SK-N-MC (cell line): ENCODE results near the gene PARP15.

Source experiments
- EZH2 ChIP-seq: fragments of 200-600 bp; sonication (generic); IDR thresholded peaks from one replicate; pipeline ENCODE4 v1.6.1; 2017; ENCODE audit warnings: antibody characterized with exemption
- POLR2AphosphoS5 ChIP-seq: IDR thresholded peaks from 2 replicates; pipeline ENCODE4 v1.6.1; 2012; ENCODE audit warnings: mild to moderate bottlenecking, low read depth, low read length, borderline replicate concordance

DNA sequence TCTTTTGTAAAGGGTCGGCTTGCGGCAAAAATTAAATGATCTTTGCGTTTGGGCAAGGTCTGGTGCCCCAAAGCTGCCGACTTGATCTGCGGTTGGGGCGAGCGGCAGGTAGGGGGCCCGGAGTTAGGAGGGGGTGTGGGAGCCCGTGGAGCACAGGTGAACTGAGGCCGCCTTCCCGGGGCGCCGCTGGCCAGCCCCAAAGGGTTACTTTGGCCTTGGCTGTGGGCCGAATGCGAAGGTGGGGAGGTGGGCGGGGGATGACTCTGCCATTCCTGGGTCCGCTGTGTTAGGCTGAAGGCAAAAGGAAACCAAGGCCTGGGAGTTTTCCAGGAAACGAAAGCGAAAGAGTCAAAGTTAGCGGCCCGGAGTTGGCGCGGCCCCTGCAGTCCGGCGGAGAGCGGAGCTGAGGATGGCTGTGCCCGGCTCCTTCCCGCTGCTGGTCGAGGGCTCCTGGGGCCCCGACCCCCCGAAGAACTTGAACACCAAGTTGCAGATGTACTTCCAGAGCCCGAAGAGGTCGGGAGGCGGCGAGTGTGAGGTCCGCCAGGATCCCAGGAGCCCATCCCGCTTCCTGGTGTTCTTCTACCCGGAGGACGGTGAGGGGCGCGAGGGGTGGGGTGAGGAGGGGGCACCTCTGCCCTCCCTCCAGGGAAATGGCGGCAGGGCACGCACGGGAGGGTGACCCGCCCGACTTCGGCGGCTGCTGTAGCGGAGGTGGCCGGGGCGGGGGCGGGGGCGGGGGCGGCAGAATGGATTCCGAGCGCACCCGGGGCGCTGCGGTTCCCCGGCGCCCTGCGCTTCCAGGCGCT is 103.2 kb downstream of the PARP15 start, which contains the start of gene PARP14:
- no peak for TF ChIP-seq POLR2AphosphoS5
- no peak for TF ChIP-seq EZH2
